ENCODE measurements around the gene KAZALD1.

KAZALD1 gene

GRCh38 chr10:101089520-101090299 is 27.9 kb downstream of the KAZALD1 start:
- no peak for FAIRE-seq

GRCh38 chr10:101090597-101090996 is 28.8 kb downstream of the KAZALD1 start:
- FAIRE-seq (no peak), DNase-seq (ENCODE audit: extremely low spot score, insufficient read length, low read depth) (no peak)

More at GRCh38 chr10:101089520-101090299, 27.9 kb downstream of the KAZALD1 start:
- DNase-seq (ENCODE audit: extremely low spot score, insufficient read length, low read depth): no peak

- no peak for FAIRE-seq
- no peak for DNase-seq (ENCODE audit: extremely low spot score, insufficient read length, low read depth)
These were observed 29.9 kb downstream of the KAZALD1 start for GRCh38 chr10:101091546-101092290.

GRCh38 chr10:101092881-101093354 is 31.1 kb downstream of the KAZALD1 start:
- no peak for DNase-seq (ENCODE audit: extremely low spot score, insufficient read length, low read depth)
- FAIRE-seq: no peak

- FAIRE-seq (no peak), DNase-seq (ENCODE audit: extremely low spot score, insufficient read length, low read depth) (no peak)
These were observed 32.5 kb downstream of the KAZALD1 start for GRCh38 chr10:101094121-101094879.

- DNase-seq (ENCODE audit: extremely low spot score, insufficient read length, low read depth) (no peak), FAIRE-seq (no peak)
These were observed 33.2 kb downstream of the KAZALD1 start for GRCh38 chr10:101095004-101095403.

- FAIRE-seq (peak; percentile 97), DNase-seq (ENCODE audit: extremely low spot score, insufficient read length, low read depth) (peak; percentile 70)
These were observed 33.9 kb downstream of the KAZALD1 start for GRCh38 chr10:101095550-101096213.

- no peak for DNase-seq (ENCODE audit: extremely low spot score, insufficient read length, low read depth)
- no peak for FAIRE-seq
These were observed 34.6 kb downstream of the KAZALD1 start for GRCh38 chr10:101096378-101096777.

GRCh38 chr10:101097881-101098280 is 36.1 kb downstream of the KAZALD1 start:
- no peak for DNase-seq (ENCODE audit: extremely low spot score, insufficient read length, low read depth)
- no peak for FAIRE-seq

- FAIRE-seq (no peak), DNase-seq (ENCODE audit: extremely low spot score, insufficient read length, low read depth) (no peak)
These were observed 38.1 kb downstream of the KAZALD1 start for GRCh38 chr10:101099901-101100300.

- DNase-seq (ENCODE audit: extremely low spot score, insufficient read length, low read depth) (no peak), FAIRE-seq (no peak)
These were observed 39.6 kb downstream of the KAZALD1 start for GRCh38 chr10:101101372-101101881.

GRCh38 chr10:101103430-101103829 is 41.6 kb downstream of the KAZALD1 start:
- no peak for DNase-seq (ENCODE audit: extremely low spot score, insufficient read length, low read depth)
- FAIRE-seq: no peak

- FAIRE-seq: no peak
- no peak for DNase-seq (ENCODE audit: extremely low spot score, insufficient read length, low read depth)
These were observed 44.6 kb downstream of the KAZALD1 start for GRCh38 chr10:101106351-101106750.

GRCh38 chr10:101107771-101108170 is 46.0 kb downstream of the KAZALD1 start:
- DNase-seq (ENCODE audit: extremely low spot score, insufficient read length, low read depth): no peak
- no peak for FAIRE-seq

- FAIRE-seq (no peak), DNase-seq (ENCODE audit: extremely low spot score, insufficient read length, low read depth) (no peak)
These were observed 49.2 kb downstream of the KAZALD1 start for GRCh38 chr10:101110856-101111523.

GRCh38 chr10:101111547-101111946 is 49.8 kb downstream of the KAZALD1 start:
- FAIRE-seq: no peak
- no peak for DNase-seq (ENCODE audit: extremely low spot score, insufficient read length, low read depth)

- DNase-seq (ENCODE audit: extremely low spot score, insufficient read length, low read depth): no peak
- FAIRE-seq: no peak
These were observed 51.2 kb downstream of the KAZALD1 start for GRCh38 chr10:101112799-101113594.

GRCh38 chr10:101113890-101114403 is 52.2 kb downstream of the KAZALD1 start:
- DNase-seq (ENCODE audit: extremely low spot score, insufficient read length, low read depth): no peak
- FAIRE-seq: no peak
